Loucy (cell line): ENCODE results near the gene KDM7A.

Experiments used
- H2AFZ ChIP-seq: fragments of 200-600 bp; sonication (generic); 2 replicates; pipeline ENCODE4 v1.6.0; 2016; ENCODE audit warnings: antibody characterized with exemption, mild to moderate bottlenecking, low read length, moderate library complexity
- H3F3A ChIP-seq: fragments of 200-600 bp; 2 replicates; pipeline ENCODE4 v1.6.0; 2016; ENCODE audit warnings: antibody characterized with exemption, low read depth, mild to moderate bottlenecking
- H3K27me3 ChIP-seq: fragments of 200-600 bp; sonication (generic); 2 replicates; pipeline ENCODE4 v1.6.1; 2014; ENCODE audit warnings: low read length, mild to moderate bottlenecking; ENCODE audit not compliant: insufficient read depth, poor library complexity, severe bottlenecking
- H3K36me3 ChIP-seq: fragments of 200-600 bp; sonication (generic); 2 replicates; pipeline ENCODE4 v1.6.1; 2016; ENCODE audit warnings: low read length; ENCODE audit not compliant: insufficient read depth
- H3K4me1 ChIP-seq: fragments of 200-600 bp; sonication (generic); 2 replicates; pipeline ENCODE4 v1.5.1; 2014; ENCODE audit warnings: low read length, mild to moderate bottlenecking; ENCODE audit not compliant: insufficient read depth, poor library complexity, severe bottlenecking
- H3K4me2 ChIP-seq: fragments of 200-600 bp; sonication (generic); 2 replicates; pipeline ENCODE4 v1.6.0; 2014; ENCODE audit warnings: antibody characterized with exemption, low read length, low read depth, mild to moderate bottlenecking; ENCODE audit not compliant: poor library complexity, severe bottlenecking
- H3K4me3 ChIP-seq: fragments of 200-600 bp; sonication (generic); 2 replicates; pipeline ENCODE4 v1.5.1; 2014; ENCODE audit warnings: low read length, mild to moderate bottlenecking, mixed read lengths; ENCODE audit not compliant: poor library complexity, severe bottlenecking
- H3K79me2 ChIP-seq: fragments of 200-600 bp; sonication (generic); 2 replicates; pipeline ENCODE4 v1.6.1; 2014; ENCODE audit warnings: low read length; ENCODE audit not compliant: insufficient read depth
- H3K9ac ChIP-seq: fragments of 200-600 bp; sonication (generic); 2 replicates; pipeline ENCODE4 v1.6.0; 2014; ENCODE audit warnings: mild to moderate bottlenecking, low read depth, low read length, moderate library complexity; ENCODE audit not compliant: poor library complexity, severe bottlenecking
- H3K9me2 ChIP-seq: fragments of 200-600 bp; sonication (generic); replicated peaks from 2 replicates; pipeline ENCODE4 v1.6.1; 2016; ENCODE audit warnings: low read depth, low read length, mixed read lengths
- H3K9me3 ChIP-seq: fragments of 200-600 bp; sonication (generic); 2 replicates; pipeline ENCODE4 v1.6.1; 2014; ENCODE audit warnings: mild to moderate bottlenecking, antibody characterized with exemption, low read length, low read depth; ENCODE audit not compliant: insufficient read depth
- H4K20me1 ChIP-seq: fragments of 200-600 bp; sonication (generic); 2 replicates; pipeline ENCODE4 v1.6.0; 2014; ENCODE audit warnings: antibody characterized with exemption, low read length, mild to moderate bottlenecking; ENCODE audit not compliant: insufficient read depth, poor library complexity, severe bottlenecking
- CTCF ChIP-seq: fragments of 200-600 bp; sonication (generic); conservative IDR thresholded peaks from 2 replicates; pipeline ENCODE4 v1.5.1; 2014; ENCODE audit warnings: mild to moderate bottlenecking, antibody characterized with exemption, low read length
- EZH2phosphoT487 ChIP-seq: fragments of 200-600 bp; IDR thresholded peaks from 2 replicates; pipeline ENCODE4 v1.6.1; 2018; ENCODE audit warnings: antibody characterized with exemption, mild to moderate bottlenecking, moderate library complexity, borderline replicate concordance

The KDM7A gene

GRCh38 chr7:140211698-140212097 is 34.9 kb upstream of the KDM7A start:
- Histone ChIP-seq H3K9me3 (no peaks in the 10 kb centered on the region), H3K27me3 (no peaks in the 10 kb centered on the region), H3K4me3 (no peak overlapping the region), H3K4me1 (peaks cover 21% of the 10 kb centered on the region), H3K9me2 (no peaks in the 10 kb centered on the region), H3K9ac (no peak overlapping the region), H3F3A (no peaks in the 10 kb centered on the region), H4K20me1 (no peaks in the 10 kb centered on the region), H3K36me3 (no peaks in the 10 kb centered on the region), H3K4me2 (no peak overlapping the region), H2AFZ (no peak overlapping the region), H3K79me2 (no peaks in the 10 kb centered on the region)
- TF ChIP-seq CTCF (no peak), EZH2phosphoT487 (no peak)

- no peak overlapping the region for H3K4me3 ChIP-seq
- H3K9me2 ChIP-seq = no peaks in the 10 kb centered on the region
- TF ChIP-seq CTCF (no peak), EZH2phosphoT487 (no peak)
- no peak overlapping the region for H3K4me2 ChIP-seq
- H3K4me1 ChIP-seq = peaks cover 12% of the 10 kb centered on the region
- no peak overlapping the region for H2AFZ ChIP-seq
- no peaks in the 10 kb centered on the region for H3K36me3 ChIP-seq
- H3K9ac ChIP-seq = no peak overlapping the region
- no peaks in the 10 kb centered on the region for H3K27me3 ChIP-seq
- H3K79me2 ChIP-seq = no peaks in the 10 kb centered on the region
- H3F3A ChIP-seq = no peaks in the 10 kb centered on the region
- H4K20me1 ChIP-seq = no peaks in the 10 kb centered on the region
- H3K9me3 ChIP-seq = no peaks in the 10 kb centered on the region
These were observed 33.3 kb upstream of the KDM7A start for GRCh38 chr7:140209866-140210609.

GRCh38 chr7:140206616-140207389 is 30.0 kb upstream of the KDM7A start:
- H3K36me3 ChIP-seq = no peaks in the 10 kb centered on the region
- H3K4me1 ChIP-seq = no peaks in the 10 kb centered on the region
- TF ChIP-seq CTCF = no peak
- H3K79me2 ChIP-seq = no peaks in the 10 kb centered on the region
- no peak overlapping the region for H3K4me3 ChIP-seq
- H3K9ac ChIP-seq = no peak overlapping the region
- H3F3A ChIP-seq = no peaks in the 10 kb centered on the region
- H2AFZ ChIP-seq = no peak overlapping the region
- no peak overlapping the region for H3K4me2 ChIP-seq
- H3K9me3 ChIP-seq = no peaks in the 10 kb centered on the region
- H4K20me1 ChIP-seq = no peaks in the 10 kb centered on the region
- no peaks in the 10 kb centered on the region for H3K27me3 ChIP-seq
- no peaks in the 10 kb centered on the region for H3K9me2 ChIP-seq
